B cell (primary cell): Measurements from ENCODE around the gene PANK4. TPM values are rescaled to one million over a fixed set of nuclear protein-coding genes. Genes with fewer than 3 reads are reported as not detected.

Experiments
- ATAC-seq: fragments of 200-7000 bp; cut with Tn5 transposase; one replicate; pipeline ENCODE4 v1.10.0; 2021; ENCODE audit warnings: low read depth, mild to moderate bottlenecking, moderate number of reproducible peaks, moderate library complexity
- CTCF ChIA-PET: fragments of 350-600 bp; sonication (Branson Sonifier 250); formaldehyde crosslinking; loops from one replicate; lab custom pipeline; 2021; ENCODE audit warnings: antibody characterized with exemption, inconsistent platforms; lab: Charles Lee
- POLR2A ChIA-PET: fragments of 350-600 bp; sonication (Branson Sonifier 250); formaldehyde crosslinking; loops from one replicate; lab custom pipeline; 2021; ENCODE audit warnings: antibody characterized with exemption; lab: Charles Lee
- DNase-seq: peaks from one replicate; pipeline ENCODE4 v3.0.0; 2013
- H2AFZ ChIP-seq: 2 replicates; pipeline ENCODE4 v1.6.1; 2012; ENCODE audit warnings: mild to moderate bottlenecking, low read depth, low read length; ENCODE audit not compliant: insufficient read depth, poor library complexity, severe bottlenecking
- H3K27ac ChIP-seq, 2 donors: 1 replicate in 1 of 2; 2 replicates in 1 of 2; pipeline ENCODE4 v1.5.1; 2012 to 2013; ENCODE audit warnings: low read length in 2 of 2, mild to moderate bottlenecking in 2 of 2, moderate library complexity in 1 of 2
- H3K27me3 ChIP-seq, 4 experiments: fragments of 200-600 bp in 1 of 4; sonication (generic) in 1 of 4; replicated peaks in 1 of 4; 1 replicate in 2 of 4; 2 replicates in 2 of 4; pipeline versions ENCODE4 v1.6.1 to v1.7.0; 2013 to 2016; ENCODE audit warnings: low read length in 3 of 4, mild to moderate bottlenecking in 2 of 4, mixed read lengths in 1 of 4, moderate library complexity in 1 of 4; ENCODE audit not compliant: insufficient read depth in 4 of 4, control insufficient read depth in 3 of 4; ENCODE audit errors: control extremely low read depth in 1 of 4
- H3K36me3 ChIP-seq, 2 experiments: replicated peaks in 1 of 2; 1 replicate in 1 of 2; 2 replicates in 1 of 2; pipeline versions ENCODE4 v1.6.1 to v1.7.1; 2013; ENCODE audit warnings: low read length in 1 of 2; ENCODE audit not compliant: insufficient read depth in 2 of 2, control insufficient read depth in 1 of 2; ENCODE audit errors: control extremely low read depth in 1 of 2, extremely low read depth in 1 of 2
- H3K4me1 ChIP-seq, 2 donors: fragments of 200-600 bp in 1 of 2; sonication (generic) in 1 of 2; 1 replicate in 1 of 2; 2 replicates in 1 of 2; pipeline versions ENCODE4 v1.5.1 to v1.6.1; 2013 to 2017; ENCODE audit warnings: low read length in 2 of 2; ENCODE audit not compliant: control insufficient read depth in 2 of 2, insufficient read depth in 2 of 2
- H3K4me2 ChIP-seq: replicated peaks from 2 replicates; pipeline ENCODE3; 2012; ENCODE audit warnings: mild to moderate bottlenecking, low read depth, low read length; ENCODE audit not compliant: poor library complexity, severe bottlenecking
- H3K4me3 ChIP-seq, 5 experiments: fragments of 200-600 bp in 1 of 5; sonication (generic) in 1 of 5; 1 replicate in 3 of 5; 2 replicates in 2 of 5; pipeline versions ENCODE4 v1.5.1 to v1.7.0; 2011 to 2016; ENCODE audit warnings: low read length in 4 of 5, mild to moderate bottlenecking in 4 of 5, low read depth in 2 of 5, control low read depth in 1 of 5, moderate library complexity in 1 of 5; ENCODE audit not compliant: insufficient read depth in 1 of 5; ENCODE audit errors: control extremely low read depth in 1 of 5, extremely low read depth in 1 of 5
- H3K79me2 ChIP-seq: fragments of 200-600 bp; sonication (generic); one replicate; pipeline ENCODE4 v1.6.0; 2016; ENCODE audit warnings: low read length; ENCODE audit not compliant: control insufficient read depth, insufficient read depth
- H3K9ac ChIP-seq: fragments of 200-600 bp; sonication (generic); 2 replicates; pipeline ENCODE4 v1.6.1; 2017; ENCODE audit warnings: mild to moderate bottlenecking, low read length, moderate library complexity
- H3K9me3 ChIP-seq, 3 donors: one replicate each; pipeline versions ENCODE4 v1.6.1 to v1.7.1; 2013; ENCODE audit warnings: low read length in 2 of 3; ENCODE audit not compliant: control insufficient read depth in 2 of 3, insufficient read depth in 1 of 3; ENCODE audit errors: control extremely low read depth in 1 of 3
- H4K20me1 ChIP-seq: 2 replicates; pipeline ENCODE4 v1.6.0; 2012; ENCODE audit warnings: mild to moderate bottlenecking, low read length; ENCODE audit not compliant: insufficient read depth, control insufficient read depth, poor library complexity, severe bottlenecking
- H3K27ac Mint-ChIP-seq: one replicate; pipeline ENCODE4 v1.8.0; 2021; ENCODE audit warnings: mixed read lengths
- H3K27me3 Mint-ChIP-seq: one replicate; pipeline ENCODE4 v1.8.0; 2021; ENCODE audit warnings: mixed read lengths
- H3K4me1 Mint-ChIP-seq: one replicate; pipeline ENCODE4 v1.8.0; 2021; ENCODE audit warnings: mixed read lengths
- H3K4me3 Mint-ChIP-seq: one replicate; pipeline ENCODE4 v1.8.0; 2021; ENCODE audit warnings: mixed read lengths
- H3K9me3 Mint-ChIP-seq: one replicate; pipeline ENCODE4 v1.8.0; 2022; ENCODE audit warnings: mixed read lengths; ENCODE audit not compliant: insufficient read depth
- EZH2 ChIP-seq: IDR thresholded peaks from 2 replicates; pipeline ENCODE4 v1.6.1; 2012; ENCODE audit warnings: borderline replicate concordance, low read depth, mild to moderate bottlenecking, moderate library complexity, low read length; ENCODE audit not compliant: insufficient read depth, poor library complexity, severe bottlenecking
- WGBS: methylation state at CpG from one replicate; pipeline ENCODE4 v1.1.5; 2013; ENCODE audit warnings: missing lambda C conversion rate; ENCODE audit not compliant: insufficient coverage; 5-methylcytosine and 5-hydroxymethylcytosine counted together
- intact Hi-C: fragments of 100-400 bp; cut with micrococcal nuclease; formaldehyde crosslinking; loops from one replicate; pipeline ENCODE4 v1.10.0; 2022
- polyA plus RNA-seq: library from polyadenylated mRNA; depleted of rRNA; stranded (reverse); fragments of >200 nt; gene quantifications from 2 replicates; pipeline ENCODE4 v1.2.3, GENCODE V29; 2012
- total RNA-seq, 2 donors: library from RNA; stranded (reverse); fragments of 120-200 nt in 1 of 2; gene quantifications; 1 replicate in 1 of 2; 2 replicates in 1 of 2; pipeline versions ENCODE4 v1.2.3 to v1.2.4, GENCODE V29; 2013 to 2022
- TF ChIP-seq, protein P1 (sequence below): fragments of 200-600 bp; IDR thresholded peaks from one replicate; pipeline ENCODE4 v1.8.0; 2022; ENCODE audit warnings: antibody characterized with exemption, mild to moderate bottlenecking

The PANK4 gene
- total and polyA plus RNA-seq, 2 donors (not counting 1 experiment from before 2014, with no cell fraction given) = 38.0 to 80.5 TPM

DNA sequence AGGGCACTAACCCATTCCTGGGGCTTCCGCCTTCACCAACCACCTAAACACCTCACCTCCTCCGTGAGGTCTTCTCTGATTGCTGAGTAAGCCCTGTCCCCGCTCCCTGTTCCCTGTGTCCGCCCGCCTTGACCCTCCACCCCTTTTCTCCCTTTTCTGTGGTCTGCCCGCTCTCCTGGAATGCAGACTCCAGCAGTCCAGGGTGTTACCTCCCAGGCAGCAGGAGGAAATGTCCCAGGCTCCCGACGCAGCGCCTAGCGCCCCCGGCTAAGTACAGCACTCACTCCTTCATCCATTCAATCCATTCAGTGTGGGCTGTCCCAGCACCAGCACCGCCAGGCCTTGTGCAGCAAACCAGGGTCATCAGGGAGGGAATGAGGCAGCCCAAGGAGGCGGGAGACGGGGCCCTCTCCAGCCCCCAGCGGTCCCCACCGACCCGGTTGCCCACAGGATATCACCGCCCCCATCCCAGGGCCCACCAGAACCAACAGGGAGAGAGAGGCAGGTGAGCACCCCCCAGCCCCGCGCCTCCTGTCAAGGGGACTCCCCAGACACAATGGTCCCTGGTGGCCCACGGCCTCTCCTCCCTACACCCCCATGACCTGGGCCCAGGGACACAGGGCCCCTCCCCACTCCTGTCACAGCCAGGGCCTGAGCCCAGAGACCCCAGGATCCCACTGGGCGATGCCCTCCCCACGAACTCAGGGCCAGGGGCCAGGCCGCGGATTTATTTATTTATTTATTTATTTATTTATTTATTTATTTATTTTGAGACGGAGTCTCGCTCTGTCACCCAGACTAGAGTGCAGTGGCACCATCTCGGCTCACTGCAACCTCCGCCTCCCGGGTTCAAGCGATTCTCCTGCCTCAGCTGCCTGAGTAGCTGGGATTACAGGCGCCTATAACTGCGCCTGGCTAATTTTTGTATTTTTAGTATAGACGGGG is 40.0 kb upstream of the PANK4 start:
- H3K9ac ChIP-seq = no peak overlapping the region

More for the DNA sequence above, 40.0 kb upstream of the PANK4 start:
- ATAC-seq (no peak), DNase-seq (no peak)
- ChIA-PET CTCF (no interaction called here), POLR2A (no interaction called here)
- no peak overlapping the region for H3K4me3 ChIP-seq
- no peaks in the 10 kb centered on the region for H3K4me1 ChIP-seq
- H3K79me2 ChIP-seq = no peaks in the 10 kb centered on the region
- peaks cover 2% of the 10 kb centered on the region for H3K4me1 Mint-ChIP-seq
- H3K27ac ChIP-seq = no peak overlapping the region
- H3K4me2 ChIP-seq = no peak overlapping the region
- peaks cover 0 to 17% of the 10 kb centered on the region in 2 experiments for H3K36me3 ChIP-seq
- no peaks in the 10 kb centered on the region for H3K9me3 Mint-ChIP-seq
- no peak for TF ChIP-seq EZH2
- TF ChIP-seq, protein P1, sequence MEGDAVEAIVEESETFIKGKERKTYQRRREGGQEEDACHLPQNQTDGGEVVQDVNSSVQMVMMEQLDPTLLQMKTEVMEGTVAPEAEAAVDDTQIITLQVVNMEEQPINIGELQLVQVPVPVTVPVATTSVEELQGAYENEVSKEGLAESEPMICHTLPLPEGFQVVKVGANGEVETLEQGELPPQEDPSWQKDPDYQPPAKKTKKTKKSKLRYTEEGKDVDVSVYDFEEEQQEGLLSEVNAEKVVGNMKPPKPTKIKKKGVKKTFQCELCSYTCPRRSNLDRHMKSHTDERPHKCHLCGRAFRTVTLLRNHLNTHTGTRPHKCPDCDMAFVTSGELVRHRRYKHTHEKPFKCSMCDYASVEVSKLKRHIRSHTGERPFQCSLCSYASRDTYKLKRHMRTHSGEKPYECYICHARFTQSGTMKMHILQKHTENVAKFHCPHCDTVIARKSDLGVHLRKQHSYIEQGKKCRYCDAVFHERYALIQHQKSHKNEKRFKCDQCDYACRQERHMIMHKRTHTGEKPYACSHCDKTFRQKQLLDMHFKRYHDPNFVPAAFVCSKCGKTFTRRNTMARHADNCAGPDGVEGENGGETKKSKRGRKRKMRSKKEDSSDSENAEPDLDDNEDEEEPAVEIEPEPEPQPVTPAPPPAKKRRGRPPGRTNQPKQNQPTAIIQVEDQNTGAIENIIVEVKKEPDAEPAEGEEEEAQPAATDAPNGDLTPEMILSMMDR = no peak
- no peaks in the 10 kb centered on the region for H3K9me3 ChIP-seq
- H4K20me1 ChIP-seq = peaks cover 15% of the 10 kb centered on the region
- 85% methylated on average over 26 of the region's 34 CpGs for WGBS
- no peaks in the 10 kb centered on the region for H3K27me3 Mint-ChIP-seq
- no peak overlapping the region for H3K27ac Mint-ChIP-seq
- H3K27me3 ChIP-seq = no peaks in the 10 kb centered on the region
- no peak overlapping the region for H3K4me3 Mint-ChIP-seq
- no peak overlapping the region for H2AFZ ChIP-seq
- intact Hi-C loops = no loop called here
